Bronchial epithelial cell (primary cell): ENCODE data around the gene CREB3. TPM values are rescaled to one million over a fixed set of nuclear protein-coding genes. Genes with fewer than 3 reads are reported as not detected.

Experiments used
- DNase-seq: peaks from one replicate; pipeline ENCODE4 v3.0.0-alpha.2; 2010; ENCODE audit warnings: low read depth
- FAIRE-seq: peaks from 2 replicates; lab custom pipeline; 2011; peaks lifted over from hg19 to GRCh38; lab: Jason Lieb, UNC
- H3K27me3 ChIP-seq: 2 replicates; pipeline ENCODE4 v1.5.1; 2011; ENCODE audit warnings: low read length; ENCODE audit not compliant: control insufficient read depth, insufficient read depth
- H3K36me3 ChIP-seq: 2 replicates; pipeline ENCODE4 v1.5.1; 2011; ENCODE audit warnings: low read length; ENCODE audit not compliant: control insufficient read depth, insufficient read depth
- H3K4me3 ChIP-seq: 2 replicates; pipeline ENCODE4 v1.5.1; 2011; ENCODE audit warnings: mild to moderate bottlenecking, low read depth, low read length, control low read depth
- total RNA-seq: library from RNA; depleted of rRNA; stranded (reverse); fragments of >200 nt; gene quantifications from 2 replicates; pipeline ENCODE4 v1.2.1, GENCODE V29; 2014
- TF ChIP-seq, protein P1 (sequence below): IDR thresholded peaks from 2 replicates; pipeline ENCODE4 v1.5.1; 2011; ENCODE audit warnings: mild to moderate bottlenecking, moderate library complexity, low read length, control low read depth, inconsistent platforms; ENCODE audit not compliant: insufficient read depth, severe bottlenecking

The CREB3 gene
- total RNA-seq, 1 donor from 2014 or later, result 57.9 TPM

DNA sequence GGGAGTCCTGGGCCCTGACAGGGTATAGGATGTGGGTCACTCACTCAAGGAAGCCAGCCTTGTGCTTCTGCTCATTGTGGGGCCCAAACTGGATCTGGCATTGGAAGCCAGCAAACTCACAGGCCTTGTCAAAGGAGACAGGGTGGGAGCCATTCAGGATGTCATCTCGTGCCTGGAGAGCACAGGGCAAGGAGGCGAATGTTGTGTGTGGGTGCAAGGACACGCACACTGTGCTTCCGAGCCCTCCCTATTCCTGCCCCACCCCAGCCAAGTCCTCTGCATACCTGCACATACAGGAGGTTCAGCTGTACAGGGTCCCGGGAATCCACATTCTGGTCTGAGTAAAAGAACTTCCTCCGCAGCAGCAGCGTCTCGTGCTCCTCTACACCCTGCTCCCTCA is 8.6 kb upstream of the CREB3 start:
- peaks cover 42% of the 10 kb centered on the region for H3K36me3 ChIP-seq
- FAIRE-seq, result no peak
- DNase-seq, result no peak
- no peak overlapping the region for H3K4me3 ChIP-seq
- TF ChIP-seq, protein P1, sequence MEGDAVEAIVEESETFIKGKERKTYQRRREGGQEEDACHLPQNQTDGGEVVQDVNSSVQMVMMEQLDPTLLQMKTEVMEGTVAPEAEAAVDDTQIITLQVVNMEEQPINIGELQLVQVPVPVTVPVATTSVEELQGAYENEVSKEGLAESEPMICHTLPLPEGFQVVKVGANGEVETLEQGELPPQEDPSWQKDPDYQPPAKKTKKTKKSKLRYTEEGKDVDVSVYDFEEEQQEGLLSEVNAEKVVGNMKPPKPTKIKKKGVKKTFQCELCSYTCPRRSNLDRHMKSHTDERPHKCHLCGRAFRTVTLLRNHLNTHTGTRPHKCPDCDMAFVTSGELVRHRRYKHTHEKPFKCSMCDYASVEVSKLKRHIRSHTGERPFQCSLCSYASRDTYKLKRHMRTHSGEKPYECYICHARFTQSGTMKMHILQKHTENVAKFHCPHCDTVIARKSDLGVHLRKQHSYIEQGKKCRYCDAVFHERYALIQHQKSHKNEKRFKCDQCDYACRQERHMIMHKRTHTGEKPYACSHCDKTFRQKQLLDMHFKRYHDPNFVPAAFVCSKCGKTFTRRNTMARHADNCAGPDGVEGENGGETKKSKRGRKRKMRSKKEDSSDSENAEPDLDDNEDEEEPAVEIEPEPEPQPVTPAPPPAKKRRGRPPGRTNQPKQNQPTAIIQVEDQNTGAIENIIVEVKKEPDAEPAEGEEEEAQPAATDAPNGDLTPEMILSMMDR, result no peak
- H3K27me3 ChIP-seq, result no peaks in the 10 kb centered on the region

DNA sequence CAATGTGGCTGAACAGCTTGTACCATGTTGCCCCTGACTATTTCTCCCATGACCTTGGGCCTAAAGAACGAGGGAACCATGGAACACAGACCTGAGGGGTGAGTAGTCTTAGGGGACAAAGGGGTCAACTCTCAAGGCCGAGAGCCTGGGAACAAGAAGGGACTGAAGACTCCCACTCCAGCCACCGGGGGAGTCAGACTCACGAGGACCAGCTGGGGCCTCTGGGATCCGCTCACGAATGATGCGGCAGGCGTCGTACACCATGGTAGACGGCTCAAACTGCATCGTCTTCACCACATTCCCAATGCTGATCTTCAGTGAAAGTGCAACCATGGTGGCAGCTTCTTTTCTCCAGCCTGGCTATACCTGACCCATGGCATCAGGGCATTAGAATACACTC is 7.1 kb upstream of the CREB3 start:
- TF ChIP-seq, protein P1, result no peak
- FAIRE-seq (no peak), DNase-seq (no peak)
- Histone ChIP-seq H3K4me3 (no peak overlapping the region), H3K36me3 (peaks cover 32% of the 10 kb centered on the region), H3K27me3 (no peaks in the 10 kb centered on the region)

DNA sequence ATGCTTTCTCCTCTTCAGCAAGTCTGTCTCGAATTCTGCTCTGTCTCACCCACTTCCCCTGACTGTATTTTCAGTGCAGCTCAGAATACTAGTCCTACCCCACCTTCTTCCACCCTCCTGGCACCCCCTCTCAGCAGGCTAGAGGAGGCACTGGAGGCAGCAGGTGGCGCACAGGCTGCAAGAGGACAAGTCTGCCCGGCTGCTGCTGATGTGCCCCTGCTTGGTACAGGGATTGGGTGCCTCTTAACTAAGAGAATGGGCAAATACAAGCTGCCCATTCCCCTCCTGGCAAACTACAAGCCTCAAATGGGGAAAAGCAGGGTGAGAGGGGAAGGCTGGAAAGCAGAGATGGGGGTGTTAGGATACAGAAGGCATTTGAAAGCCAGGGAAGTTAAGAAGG is 5.5 kb upstream of the CREB3 start:
- Histone ChIP-seq H3K36me3 (peaks cover 21% of the 10 kb centered on the region), H3K4me3 (no peak overlapping the region), H3K27me3 (no peaks in the 10 kb centered on the region)
- FAIRE-seq (no peak), DNase-seq (no peak)
- TF ChIP-seq, protein P1, result peak; percentile 19

DNA sequence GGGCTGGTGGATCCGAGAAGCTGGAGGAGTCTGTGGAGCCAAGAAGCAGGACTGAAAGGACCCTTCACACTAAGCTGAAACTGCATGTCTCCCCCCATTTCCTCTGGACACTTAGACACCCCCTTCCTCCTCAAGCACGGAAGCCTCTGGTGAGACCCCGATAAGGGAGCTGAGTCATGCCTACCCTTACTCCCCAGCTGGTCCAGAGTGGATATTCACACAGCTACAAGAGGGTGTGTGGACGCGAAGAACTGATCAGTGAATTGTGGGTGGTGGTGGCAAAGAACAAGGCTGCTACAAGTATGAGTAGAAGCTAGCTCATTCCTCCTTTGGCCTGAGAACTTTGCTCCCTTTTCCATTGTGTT is 4.8 kb upstream of the CREB3 start:
- H3K36me3 ChIP-seq, result peaks cover 16% of the 10 kb centered on the region
- no peak for FAIRE-seq
- H3K4me3 ChIP-seq, result no peak overlapping the region
- TF ChIP-seq, protein P1, result no peak
- no peak for DNase-seq
- H3K27me3 ChIP-seq, result no peaks in the 10 kb centered on the region

DNA sequence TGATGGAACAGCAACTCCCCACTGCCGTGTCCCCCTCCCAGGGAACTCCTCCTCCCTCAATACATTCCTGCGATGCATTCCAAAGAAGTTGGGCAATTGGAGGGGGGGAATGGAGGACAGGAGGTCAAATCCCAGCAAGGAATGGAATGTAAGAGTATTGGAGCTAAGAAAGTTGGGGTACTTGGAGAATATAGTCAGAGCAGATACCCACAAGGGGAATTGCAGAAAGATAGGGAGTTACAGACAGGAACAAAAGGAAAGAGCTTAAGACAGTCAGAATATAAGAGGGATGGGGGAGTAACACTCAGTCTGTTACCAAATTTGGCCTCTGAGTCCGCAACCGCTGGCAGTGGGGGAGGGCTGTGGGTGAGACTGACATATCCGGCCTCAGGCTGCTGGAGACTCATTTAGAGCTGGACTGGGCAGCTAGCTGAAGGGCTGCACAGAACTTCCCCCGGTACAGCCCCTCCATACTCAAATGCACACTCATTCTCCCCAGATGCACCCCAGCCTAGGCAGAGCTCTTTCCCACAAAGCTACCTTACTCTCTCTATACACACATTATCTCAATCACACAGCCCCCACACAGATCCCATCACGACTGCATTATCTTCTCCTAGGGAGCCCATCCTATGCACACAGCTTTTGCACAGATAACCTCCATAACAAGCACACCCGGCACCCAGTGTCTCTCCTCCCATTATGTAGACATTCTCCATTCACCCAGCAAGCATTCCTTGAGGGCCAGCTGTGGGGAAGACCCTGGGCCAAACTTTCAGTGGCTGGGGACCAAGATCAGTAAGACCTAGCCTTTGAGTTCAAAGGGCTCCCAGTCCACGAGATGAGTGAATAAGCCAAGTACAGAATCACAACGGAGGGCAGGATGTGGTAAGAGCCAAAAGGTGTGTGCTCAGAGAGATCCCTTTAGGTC is 4.2 kb upstream of the CREB3 start:
- Histone ChIP-seq H3K36me3 (peaks cover 15% of the 10 kb centered on the region), H3K4me3 (no peak overlapping the region), H3K27me3 (no peaks in the 10 kb centered on the region)
- peak; percentile 70 for DNase-seq
- TF ChIP-seq, protein P1, result no peak
- FAIRE-seq, result no peak
